ACHN (cell line): ENCODE measurements around the gene MST1.

Source experiments
- DNase-seq: peaks from one replicate; pipeline ENCODE4 v3.0.0-alpha.2; 2015
- in situ Hi-C: cut with HindIII; loops from 2 replicates; pipeline ENCODE4 v1.10.0; 2017; ENCODE audit warnings: low sequenced_read_pairs, low pct_ligation_motif_present, low pct_unique_long_range_greater_than_20kb

MST1 gene

DNA sequence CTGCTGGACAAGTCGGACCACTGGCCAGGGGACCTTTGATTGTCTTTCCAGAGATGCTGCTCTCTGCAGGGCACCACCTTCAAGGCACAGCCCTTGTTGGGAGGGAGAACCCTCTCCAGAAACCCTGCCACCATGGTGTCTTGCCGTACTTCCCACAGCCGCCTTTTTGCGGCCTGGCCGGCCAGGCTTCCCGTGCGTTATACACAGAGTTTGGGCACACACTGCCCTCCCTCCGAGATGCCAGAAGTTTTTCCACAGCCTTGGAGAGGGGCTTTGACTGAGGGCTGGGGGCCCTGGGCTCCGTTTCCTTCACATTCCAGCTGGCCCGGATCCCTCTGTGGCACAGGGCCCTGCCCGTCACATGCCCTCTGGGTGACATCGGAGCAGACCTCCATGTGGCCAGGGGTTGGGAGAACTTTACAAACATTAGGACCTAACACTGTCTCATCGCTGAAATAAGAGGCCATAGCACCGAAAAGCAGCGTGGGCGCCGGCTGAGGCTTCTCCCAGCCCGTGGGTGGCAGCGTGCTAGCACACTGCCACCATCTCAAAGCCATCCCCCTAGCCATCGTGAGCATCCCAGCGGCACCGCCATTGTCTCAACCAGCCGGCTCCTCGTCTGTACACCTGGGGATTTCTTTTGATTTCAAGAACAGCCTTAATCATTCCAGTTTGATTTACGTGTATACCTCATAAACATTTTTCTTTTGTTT, 21.4 kb downstream of the MST1 start:
- in situ Hi-C loops, result no loop called here
- no peak for DNase-seq

DNA sequence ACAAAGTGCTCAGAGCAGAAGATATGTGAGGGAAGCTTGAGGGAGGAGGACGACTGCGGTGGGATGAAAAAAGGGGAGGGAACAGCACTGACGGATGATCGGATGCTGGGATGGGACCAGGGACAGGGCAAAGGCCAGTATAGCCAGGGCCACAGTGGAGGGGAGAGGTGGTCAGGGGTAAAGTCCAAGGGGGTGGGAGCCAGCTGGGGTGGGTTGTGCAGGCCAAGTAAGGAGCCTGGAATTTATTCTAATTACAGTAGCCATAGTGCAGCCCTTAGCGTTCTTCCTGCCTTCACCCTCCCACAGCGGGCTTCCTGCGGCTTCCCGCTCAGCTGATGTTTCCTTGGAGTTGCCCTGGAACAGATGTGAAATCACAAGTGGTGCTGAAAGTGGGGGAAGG, 22.7 kb downstream of the MST1 start:
- in situ Hi-C loops, result no loop called here
- no peak for DNase-seq

DNA sequence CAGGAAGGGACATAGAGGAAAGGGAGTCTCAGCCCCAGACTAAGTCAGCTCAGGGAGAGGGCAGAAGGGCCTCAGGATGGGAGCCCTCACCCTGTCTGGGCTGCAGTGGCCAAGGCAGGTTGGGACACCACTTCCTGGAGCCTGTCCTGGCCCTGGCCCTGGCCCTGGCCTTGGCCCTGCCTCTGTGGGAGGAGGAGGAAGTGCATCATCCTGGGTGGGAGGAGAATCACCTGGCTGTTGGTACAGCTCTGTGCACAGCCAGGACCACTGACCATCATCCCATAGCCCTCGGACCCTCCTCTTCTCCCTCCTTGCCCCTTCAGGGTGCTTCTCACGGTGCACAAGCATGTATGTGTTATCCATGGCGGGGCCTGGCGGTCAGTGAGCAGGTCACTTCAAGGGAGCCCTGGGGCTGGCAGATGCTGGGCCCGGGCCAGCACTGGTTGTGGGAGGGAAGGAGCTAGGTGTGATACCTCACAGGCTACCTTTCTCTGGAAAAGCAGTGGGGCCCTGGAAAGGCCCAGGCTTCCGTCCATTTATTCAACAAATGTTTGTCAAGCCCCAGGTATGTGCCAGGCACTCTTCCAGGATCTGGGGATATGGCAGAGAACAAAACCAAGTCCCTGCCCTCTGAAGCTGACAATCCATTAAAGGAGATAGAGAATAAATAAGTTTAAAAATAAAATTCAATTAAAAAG, 23.3 kb downstream of the MST1 start:
- no peak for DNase-seq
- in situ Hi-C loops, result no loop called here

DNA sequence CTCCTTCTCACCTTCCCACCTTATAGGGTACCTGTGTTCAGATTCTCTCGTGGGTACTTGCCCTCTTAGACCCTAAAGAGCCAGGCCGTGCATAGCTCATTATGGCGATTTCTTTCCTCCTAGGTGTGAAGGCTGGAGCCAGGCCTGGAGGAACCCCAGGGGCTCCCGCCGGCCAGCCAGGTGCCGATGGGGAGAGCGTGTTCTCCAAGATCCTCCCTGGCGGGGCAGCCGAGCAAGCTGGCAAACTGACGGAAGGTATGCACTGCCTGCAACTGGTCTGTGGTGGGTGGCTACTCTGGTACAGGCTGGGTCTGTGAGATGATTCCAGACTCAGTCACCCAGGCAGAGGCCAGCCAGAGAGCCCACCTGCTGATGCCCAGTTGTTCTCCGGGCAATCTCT, 25.0 kb downstream of the MST1 start:
- in situ Hi-C loops, result no loop called here
- DNase-seq, result no peak

DNA sequence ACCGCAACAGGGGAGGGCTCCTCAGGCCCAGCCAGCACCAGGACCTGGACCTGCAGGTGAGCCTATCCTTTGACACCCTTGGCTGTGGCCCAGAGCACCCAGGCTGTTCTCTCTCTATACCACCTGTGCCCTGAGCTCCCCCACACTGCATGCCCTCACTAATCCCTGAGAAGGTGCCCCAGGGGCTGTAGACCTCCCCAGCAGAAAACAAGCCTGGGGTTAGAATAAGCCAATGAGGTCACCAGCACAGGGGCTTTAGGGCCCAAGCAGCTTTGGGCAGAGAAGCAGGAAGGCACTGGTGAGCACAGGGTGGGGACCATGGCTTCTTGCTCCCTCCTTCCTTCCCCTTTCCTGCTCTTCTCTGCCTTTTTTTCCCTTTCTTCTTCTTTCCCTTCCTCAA, 25.4 kb downstream of the MST1 start:
- DNase-seq, result no peak
- in situ Hi-C loops, result no loop called here

DNA sequence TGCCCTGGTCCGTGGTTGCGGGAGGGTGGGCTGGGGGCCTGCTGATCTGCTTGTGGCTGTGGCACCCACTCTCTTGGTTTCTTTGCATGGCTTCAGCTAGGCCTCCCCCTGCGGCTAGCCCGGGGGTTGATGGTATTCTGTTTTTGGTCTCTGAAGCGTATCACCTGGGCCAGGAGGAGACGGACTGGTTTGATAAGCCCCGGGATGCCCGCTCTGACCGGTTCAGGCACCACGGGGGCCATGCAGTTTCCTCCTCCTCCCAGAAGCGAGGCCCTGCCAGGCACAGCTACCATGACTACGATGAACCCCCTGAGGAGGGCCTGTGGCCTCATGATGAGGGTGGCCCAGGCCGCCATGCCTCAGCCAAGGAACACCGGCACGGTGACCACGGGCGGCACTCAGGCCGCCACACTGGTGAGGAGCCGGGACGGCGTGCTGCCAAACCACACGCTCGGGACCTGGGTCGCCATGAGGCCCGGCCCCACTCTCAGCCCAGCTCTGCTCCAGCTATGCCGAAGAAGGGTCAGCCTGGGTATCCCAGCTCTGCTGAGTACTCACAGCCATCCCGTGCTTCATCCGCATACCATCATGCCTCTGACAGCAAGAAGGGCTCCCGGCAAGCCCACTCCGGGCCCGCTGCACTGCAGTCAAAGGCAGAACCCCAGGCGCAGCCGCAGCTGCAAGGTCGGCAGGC, 26.4 kb downstream of the MST1 start:
- no peak for DNase-seq
- in situ Hi-C loops, result no loop called here

DNA sequence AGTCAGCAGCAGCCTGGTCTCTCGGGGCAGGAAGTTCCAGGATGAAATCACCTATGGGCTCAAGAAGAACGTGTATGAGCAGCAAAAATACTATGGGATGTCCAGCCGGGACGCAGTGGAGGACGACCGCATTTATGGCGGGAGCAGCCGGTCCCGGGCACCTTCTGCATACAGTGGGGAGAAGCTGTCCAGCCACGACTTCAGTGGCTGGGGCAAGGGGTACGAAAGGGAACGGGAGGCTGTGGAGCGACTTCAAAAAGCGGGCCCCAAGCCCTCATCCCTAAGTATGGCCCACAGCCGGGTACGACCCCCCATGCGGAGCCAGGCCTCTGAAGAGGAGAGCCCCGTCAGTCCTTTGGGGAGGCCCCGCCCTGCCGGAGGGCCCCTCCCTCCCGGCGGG, 27.3 kb downstream of the MST1 start:
- no peak for DNase-seq
- in situ Hi-C loops, result no loop called here

DNA sequence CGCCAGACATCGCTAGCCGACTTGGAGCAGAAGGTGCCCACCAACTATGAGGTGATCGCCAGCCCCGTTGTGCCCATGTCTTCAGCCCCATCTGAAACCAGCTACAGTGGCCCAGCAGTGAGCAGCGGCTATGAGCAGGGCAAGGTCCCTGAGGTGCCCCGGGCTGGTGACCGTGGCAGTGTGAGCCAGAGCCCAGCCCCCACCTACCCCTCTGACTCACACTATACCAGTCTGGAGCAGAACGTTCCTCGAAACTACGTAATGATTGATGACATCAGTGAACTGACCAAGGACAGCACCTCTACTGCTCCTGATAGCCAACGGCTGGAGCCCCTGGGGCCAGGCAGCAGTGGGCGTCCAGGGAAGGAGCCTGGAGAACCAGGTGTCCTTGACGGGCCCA, 28.0 kb downstream of the MST1 start:
- DNase-seq, result peak; percentile 12
- in situ Hi-C loops, result no loop called here

DNA sequence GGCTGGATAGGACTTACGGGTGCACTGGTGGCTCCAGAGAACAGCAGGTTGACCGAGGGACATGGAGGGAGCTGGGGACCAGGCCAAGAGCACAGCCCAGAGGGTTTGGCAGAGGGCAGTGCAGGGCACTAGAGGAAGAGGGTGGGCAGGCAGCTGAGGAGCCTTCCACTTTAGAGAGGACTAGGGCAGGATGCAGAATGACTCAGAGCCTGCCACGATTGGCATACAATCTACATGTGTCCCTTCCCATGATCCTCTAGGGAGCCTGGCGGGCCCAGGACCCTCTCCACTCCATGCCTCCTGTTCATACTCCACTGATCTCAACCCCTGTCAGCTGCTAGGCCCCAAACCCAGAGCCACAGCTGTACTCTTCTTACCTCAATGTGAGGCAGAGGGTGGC, 29.5 kb downstream of the MST1 start:
- in situ Hi-C loops, result no loop called here
- DNase-seq, result no peak

DNA sequence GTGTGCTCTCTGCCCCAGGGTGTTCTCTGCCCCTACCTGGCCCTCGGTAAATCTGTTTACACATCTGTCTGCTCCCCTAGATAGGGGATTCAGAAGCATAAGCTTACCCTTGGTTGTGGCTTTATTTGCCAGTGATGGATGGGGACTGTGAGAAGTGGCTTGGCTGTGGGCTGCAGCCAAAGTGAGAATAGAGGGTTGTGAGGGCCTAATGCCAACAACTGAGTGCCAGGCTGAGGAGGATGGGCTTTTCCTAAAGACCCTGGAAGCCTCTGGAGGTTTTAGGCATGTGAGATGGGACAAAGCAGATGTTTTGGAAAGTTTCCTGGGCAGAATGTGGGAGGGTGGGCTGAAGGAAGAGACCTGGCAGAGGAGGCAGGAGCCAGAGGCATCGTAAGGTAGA, 30.6 kb downstream of the MST1 start:
- no peak for DNase-seq
- in situ Hi-C loops, result no loop called here

DNA sequence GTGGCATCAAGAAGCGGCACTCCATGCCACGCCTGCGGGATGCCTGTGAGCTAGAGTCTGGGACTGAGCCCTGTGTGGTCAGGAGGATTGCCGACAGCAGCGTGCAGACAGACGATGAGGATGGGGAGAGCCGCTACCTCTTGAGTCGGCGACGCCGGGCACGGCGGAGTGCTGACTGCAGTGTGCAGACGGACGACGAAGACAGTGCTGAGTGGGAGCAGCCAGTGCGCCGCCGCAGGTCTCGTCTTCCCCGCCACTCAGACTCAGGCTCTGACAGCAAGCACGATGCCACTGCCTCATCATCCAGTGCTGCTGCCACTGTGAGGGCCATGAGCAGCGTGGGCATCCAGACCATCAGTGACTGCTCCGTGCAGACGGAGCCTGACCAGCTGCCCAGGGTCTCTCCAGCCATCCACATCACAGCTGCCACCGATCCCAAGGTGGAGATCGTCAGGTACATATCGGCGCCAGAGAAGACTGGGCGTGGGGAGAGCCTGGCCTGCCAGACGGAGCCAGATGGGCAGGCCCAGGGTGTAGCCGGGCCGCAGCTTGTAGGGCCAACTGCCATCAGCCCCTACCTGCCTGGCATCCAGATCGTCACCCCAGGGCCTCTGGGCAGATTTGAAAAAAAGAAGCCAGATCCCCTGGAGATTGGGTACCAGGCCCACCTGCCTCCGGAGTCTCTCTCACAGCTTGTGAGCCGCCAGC, 31.9 kb downstream of the MST1 start:
- no peak for DNase-seq
- in situ Hi-C loops, result no loop called here

DNA sequence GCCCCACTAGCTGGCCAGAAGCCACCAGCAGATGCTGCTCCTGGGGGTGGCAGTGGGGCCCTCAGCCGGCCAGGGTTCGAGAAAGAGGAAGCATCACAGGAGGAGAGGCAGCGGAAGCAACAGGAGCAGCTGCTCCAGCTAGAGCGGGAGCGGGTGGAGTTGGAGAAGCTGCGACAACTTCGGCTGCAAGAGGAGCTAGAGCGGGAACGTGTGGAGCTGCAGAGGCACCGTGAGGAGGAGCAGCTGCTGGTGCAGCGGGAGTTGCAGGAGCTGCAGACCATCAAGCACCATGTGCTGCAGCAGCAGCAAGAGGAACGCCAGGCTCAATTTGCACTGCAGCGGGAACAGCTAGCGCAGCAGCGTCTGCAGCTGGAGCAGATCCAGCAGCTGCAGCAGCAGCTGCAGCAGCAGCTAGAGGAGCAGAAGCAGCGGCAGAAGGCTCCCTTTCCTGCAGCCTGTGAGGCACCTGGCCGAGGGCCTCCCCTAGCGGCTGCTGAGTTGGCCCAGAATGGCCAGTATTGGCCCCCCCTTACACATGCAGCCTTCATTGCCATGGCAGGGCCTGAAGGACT, 32.6 kb downstream of the MST1 start:
- in situ Hi-C loops, result no loop called here
- DNase-seq, result no peak

DNA sequence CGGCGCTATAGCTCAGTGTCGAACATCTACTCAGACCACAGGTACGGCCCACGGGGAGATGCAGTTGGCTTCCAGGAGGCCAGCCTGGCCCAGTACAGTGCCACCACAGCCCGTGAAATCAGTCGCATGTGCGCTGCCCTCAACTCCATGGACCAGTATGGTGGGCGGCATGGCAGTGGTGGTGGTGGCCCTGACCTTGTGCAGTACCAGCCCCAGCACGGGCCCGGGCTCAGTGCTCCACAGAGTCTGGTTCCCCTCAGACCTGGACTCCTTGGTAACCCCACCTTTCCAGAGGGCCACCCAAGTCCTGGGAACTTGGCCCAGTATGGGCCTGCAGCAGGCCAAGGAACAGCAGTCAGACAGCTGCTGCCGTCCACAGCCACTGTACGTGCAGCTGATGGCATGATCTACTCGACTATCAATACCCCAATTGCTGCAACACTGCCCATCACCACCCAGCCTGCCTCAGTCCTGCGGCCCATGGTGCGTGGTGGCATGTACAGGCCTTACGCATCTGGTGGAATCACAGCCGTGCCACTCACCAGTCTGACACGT, 33.5 kb downstream of the MST1 start:
- in situ Hi-C loops, result no loop called here
- no peak for DNase-seq

DNA sequence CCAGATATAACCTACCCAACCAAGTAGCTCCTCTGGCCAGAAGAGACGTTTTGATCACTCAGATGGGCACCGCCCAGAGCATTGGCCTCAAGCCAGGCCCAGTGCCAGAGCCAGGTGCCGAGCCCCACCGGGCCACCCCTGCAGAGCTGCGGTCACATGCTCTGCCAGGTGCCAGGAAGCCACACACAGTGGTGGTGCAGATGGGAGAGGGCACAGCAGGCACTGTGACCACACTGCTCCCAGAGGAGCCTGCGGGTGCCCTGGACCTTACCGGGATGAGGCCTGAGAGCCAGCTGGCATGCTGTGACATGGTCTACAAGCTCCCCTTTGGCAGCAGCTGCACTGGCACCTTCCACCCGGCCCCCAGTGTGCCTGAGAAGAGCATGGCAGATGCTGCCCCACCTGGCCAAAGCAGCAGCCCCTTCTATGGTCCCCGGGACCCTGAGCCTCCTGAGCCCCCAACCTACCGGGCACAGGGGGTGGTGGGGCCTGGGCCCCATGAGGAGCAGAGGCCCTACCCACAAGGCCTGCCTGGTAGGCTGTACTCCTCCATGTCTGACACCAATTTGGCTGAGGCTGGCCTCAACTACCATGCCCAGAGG, 34.2 kb downstream of the MST1 start:
- in situ Hi-C loops, result no loop called here
- no peak for DNase-seq

DNA sequence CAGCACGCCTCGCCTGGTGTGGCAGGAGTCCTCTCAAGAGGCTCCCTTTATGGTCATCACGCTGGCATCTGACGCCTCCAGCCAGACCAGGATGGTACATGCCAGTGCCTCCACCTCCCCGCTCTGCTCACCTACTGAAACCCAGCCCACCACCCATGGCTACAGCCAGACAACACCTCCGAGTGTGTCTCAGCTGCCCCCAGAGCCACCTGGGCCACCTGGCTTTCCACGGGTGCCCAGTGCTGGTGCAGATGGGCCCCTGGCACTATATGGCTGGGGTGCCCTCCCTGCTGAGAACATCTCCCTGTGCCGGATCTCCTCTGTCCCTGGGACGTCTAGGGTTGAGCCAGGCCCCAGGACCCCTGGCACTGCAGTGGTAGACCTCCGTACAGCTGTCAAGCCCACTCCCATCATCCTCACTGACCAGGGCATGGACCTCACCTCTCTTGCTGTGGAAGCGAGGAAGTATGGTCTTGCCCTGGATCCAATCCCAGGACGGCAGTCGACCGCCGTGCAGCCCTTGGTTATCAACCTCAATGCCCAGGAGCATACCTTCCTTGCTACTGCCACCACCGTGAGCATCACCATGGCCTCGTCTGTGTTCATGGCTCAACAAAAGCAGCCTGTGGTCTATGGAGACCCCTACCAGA, 35.0 kb downstream of the MST1 start:
- DNase-seq, result no peak
- in situ Hi-C loops, result no loop called here

DNA sequence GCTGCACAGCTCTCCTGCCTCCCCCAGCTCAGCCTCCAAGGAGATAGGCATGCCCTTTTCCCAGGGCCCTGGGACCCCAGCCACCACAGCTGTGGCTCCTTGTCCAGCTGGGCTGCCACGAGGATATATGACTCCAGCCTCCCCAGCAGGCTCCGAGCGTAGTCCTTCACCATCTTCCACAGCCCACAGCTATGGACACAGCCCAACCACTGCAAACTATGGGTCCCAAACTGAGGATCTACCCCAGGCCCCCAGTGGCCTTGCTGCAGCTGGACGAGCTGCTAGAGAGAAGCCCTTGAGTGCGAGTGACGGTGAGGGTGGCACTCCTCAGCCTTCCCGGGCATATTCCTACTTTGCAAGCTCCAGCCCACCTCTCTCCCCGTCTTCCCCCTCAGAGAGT, 35.7 kb downstream of the MST1 start:
- no peak for DNase-seq
- in situ Hi-C loops, result no loop called here

DNA sequence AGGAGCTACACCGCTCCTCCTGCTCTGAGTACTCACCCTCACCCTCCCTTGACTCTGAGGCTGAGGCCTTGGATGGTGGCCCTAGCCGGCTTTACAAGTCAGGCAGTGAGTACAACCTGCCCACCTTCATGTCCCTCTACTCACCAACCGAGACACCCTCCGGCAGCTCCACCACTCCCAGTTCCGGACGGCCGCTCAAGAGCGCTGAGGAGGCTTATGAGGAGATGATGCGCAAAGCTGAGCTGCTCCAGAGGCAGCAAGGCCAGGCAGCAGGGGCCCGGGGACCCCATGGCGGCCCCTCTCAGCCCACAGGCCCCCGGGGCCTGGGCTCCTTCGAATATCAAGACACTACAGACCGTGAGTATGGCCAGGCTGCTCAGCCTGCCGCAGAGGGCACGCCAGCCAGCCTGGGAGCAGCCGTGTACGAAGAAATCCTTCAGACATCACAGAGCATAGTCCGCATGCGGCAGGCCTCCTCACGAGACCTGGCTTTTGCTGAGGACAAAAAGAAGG, 36.3 kb downstream of the MST1 start:
- no peak for DNase-seq
- in situ Hi-C loops, result no loop called here
